ENCODE measurements around the gene ALG9.
A peak's percentile ranks its signal among the peaks of the same experiment; 100 is the strongest.

ALG9 gene

GRCh38 chr11:111913997-111914396 lies 42.6 kb upstream of the ALG9 start:
- no peak overlapping the region for H3K27ac ChIP-seq (ENCODE audit: extremely low read depth, low read depth, low read length)
- no peak overlapping the region for H3K4me3 ChIP-seq (ENCODE audit: low read depth, low read length)
- H3K4me1 ChIP-seq (ENCODE audit: control insufficient read depth, insufficient read depth, low read length), result no peaks in the 10 kb centered on the region
- POLR2A ChIA-PET, result interaction anchor here (1.1 kb wide), 1 partner anchor 13 kb away, joined by 3 read pairs; no protein-coding TSS in a partner anchor
- TF ChIP-seq ZNF600 (tag by site-specific recombination; IDR thresholded peaks at IDR 0.05) (0 out of 2 replicates have a peak, but pooled peaks have one; percentile 21), ZNF629 (tag by site-specific recombination; IDR thresholded peaks at IDR 0.05) (peak; percentile 47; the same call in 1 of the 2 replicates), GFI1B (tag by site-specific recombination; IDR thresholded peaks at IDR 0.05) (no peak)
- CTCF ChIA-PET, result interaction anchor here (0.5 to 1.2 kb wide), 2 partner anchors 18 to 110 kb away, joined by 4 to 5 read pairs; no protein-coding TSS in a partner anchor
- H3K36me3 ChIP-seq (ENCODE audit: control insufficient read depth in 2 of 2, insufficient read depth in 1 of 2, low read length in 2 of 2), result no peaks in the 10 kb centered on the region
- no peaks in the 10 kb centered on the region for H3K9me3 ChIP-seq (ENCODE audit: control insufficient read depth, insufficient read depth, low read depth, low read length)

- no peaks in the 10 kb centered on the region for H3K4me1 ChIP-seq (ENCODE audit: control insufficient read depth, insufficient read depth, low read length)
- TF ChIP-seq ZNF24 (tag by site-specific recombination; IDR thresholded peaks at IDR 0.05) (no peak), ZNF423 (tag by site-specific recombination; IDR thresholded peaks at IDR 0.05) (no peak), SCRT1 (tag by site-specific recombination; IDR thresholded peaks at IDR 0.05; ENCODE audit: borderline replicate concordance) (no peak), ZBTB6 (tag by site-specific recombination; IDR thresholded peaks at IDR 0.05) (no peak), ZNF501 (tag by site-specific recombination; IDR thresholded peaks at IDR 0.05) (no peak), ZNF654 (tag by site-specific recombination; IDR thresholded peaks at IDR 0.05; ENCODE audit: low read depth) (no peak), YY1 (tag by site-specific recombination; IDR thresholded peaks at IDR 0.05) (no peak), ZNF560 (tag by site-specific recombination; IDR thresholded peaks at IDR 0.05; ENCODE audit: borderline replicate concordance) (no peak), ZNF785 (tag by site-specific recombination; IDR thresholded peaks at IDR 0.05) (no peak), ZNF624 (tag by site-specific recombination; IDR thresholded peaks at IDR 0.05) (no peak), MEIS1 (CRISPR knock-in tag; IDR thresholded peaks at IDR 0.05; ENCODE audit: borderline replicate concordance) (no peak), TCF7L2 (IDR thresholded peaks at IDR 0.05; ENCODE audit: borderline replicate concordance, low read depth, low read length) (no peak), ZBTB26 (tag by site-specific recombination; optimal IDR thresholded peaks at IDR 0.05) (no peak), ZNF335 (tag by site-specific recombination; conservative IDR thresholded peaks at IDR 0.05) (no peak), ZBTB8A (tag by site-specific recombination; IDR thresholded peaks at IDR 0.05) (no peak), ZBTB10 (tag by site-specific recombination; IDR thresholded peaks at IDR 0.05) (no peak), RBAK (tag by site-specific recombination; IDR thresholded peaks at IDR 0.05) (no peak), PATZ1 (tag by site-specific recombination; IDR thresholded peaks at IDR 0.05) (no peak)
- H3K9me3 ChIP-seq (ENCODE audit: control insufficient read depth, insufficient read depth, low read depth, low read length), result no peaks in the 10 kb centered on the region
- ChIA-PET CTCF (interaction anchor here (0.5 to 0.6 kb wide), 2 partner anchors 110 to 292 kb away, joined by 3 to 4 read pairs; no protein-coding TSS in a partner anchor), POLR2A (interaction anchor here (1.1 kb wide), 1 partner anchor 14 kb away, joined by 3 read pairs; no protein-coding TSS in a partner anchor)
- no peak overlapping the region for H3K4me3 ChIP-seq (ENCODE audit: low read depth, low read length)
- H3K36me3 ChIP-seq (ENCODE audit: control insufficient read depth in 2 of 2, insufficient read depth in 1 of 2, low read length in 2 of 2), result no peaks in the 10 kb centered on the region
- no peak overlapping the region for H3K27ac ChIP-seq (ENCODE audit: extremely low read depth, low read depth, low read length)
Observed at GRCh38 chr11:111913031-111913861, 41.9 kb upstream of the ALG9 start.

All from HEK293 (cell line).